GM23338 (cell line): Measurements from ENCODE around the gene CACNA2D2. TPM values are rescaled to one million over a fixed set of nuclear protein-coding genes. Genes with fewer than 3 reads are reported as not detected.

Source experiments
- ATAC-seq: fragments of 200-7000 bp; cut with Tn5 transposase; 3 replicates; pipeline ENCODE4 v1.9.1; 2020
- DNase-seq: peaks from one replicate; pipeline ENCODE4 v3.0.0-alpha.2; 2015; ENCODE audit warnings: low spot score
- H2AFZ ChIP-seq: fragments of 200-600 bp; sonication (generic); 2 replicates; pipeline ENCODE4 v1.8.0; 2016; ENCODE audit warnings: antibody characterized with exemption, mild to moderate bottlenecking, moderate library complexity
- H3F3A ChIP-seq: fragments of 200-600 bp; sonication (generic); replicated peaks from 2 replicates; pipeline ENCODE4 v1.8.0; 2017; ENCODE audit warnings: antibody characterized with exemption, mixed run types, low read depth
- H3K27ac ChIP-seq: fragments of 200-600 bp; sonication (generic); 2 replicates; pipeline ENCODE4 v1.6.1; 2016; ENCODE audit warnings: low read depth
- H3K27me3 ChIP-seq: fragments of 200-600 bp; sonication (generic); 2 replicates; pipeline ENCODE4 v1.8.0; 2016; ENCODE audit warnings: mild to moderate bottlenecking, mixed run types, moderate library complexity; ENCODE audit not compliant: insufficient read depth
- H3K36me3 ChIP-seq: fragments of 200-600 bp; sonication (generic); 2 replicates; pipeline ENCODE4 v1.8.0; 2016; ENCODE audit warnings: mild to moderate bottlenecking; ENCODE audit not compliant: insufficient read depth
- H3K4me1 ChIP-seq: fragments of 200-600 bp; sonication (generic); 2 replicates; pipeline ENCODE4 v1.8.0; 2016; ENCODE audit warnings: mild to moderate bottlenecking, moderate library complexity; ENCODE audit not compliant: insufficient read depth
- H3K4me2 ChIP-seq: fragments of 200-600 bp; sonication (generic); 2 replicates; pipeline ENCODE4 v1.7.1; 2017; ENCODE audit warnings: mixed run types
- H3K4me3 ChIP-seq: fragments of 200-600 bp; sonication (generic); 2 replicates; pipeline ENCODE4 v1.6.1; 2016; ENCODE audit warnings: mixed run types
- H3K79me2 ChIP-seq: fragments of 200-600 bp; sonication (generic); replicated peaks from 2 replicates; pipeline ENCODE4 v1.8.0; 2017; ENCODE audit warnings: mild to moderate bottlenecking; ENCODE audit not compliant: insufficient read depth
- H3K9me2 ChIP-seq: fragments of 200-600 bp; sonication (generic); 2 replicates; pipeline ENCODE4 v1.8.0; 2017; ENCODE audit not compliant: insufficient read depth
- H4K20me1 ChIP-seq: fragments of 200-600 bp; sonication (generic); replicated peaks from 2 replicates; pipeline ENCODE4 v1.8.0; 2017; ENCODE audit warnings: mild to moderate bottlenecking; ENCODE audit not compliant: insufficient read depth
- H3K27ac Mint-ChIP-seq: 2 replicates; pipeline ENCODE4 v1.8.0; 2020; ENCODE audit warnings: inconsistent platforms, mild to moderate bottlenecking, moderate library complexity, mixed read lengths
- H3K27me3 Mint-ChIP-seq: 3 replicates; pipeline ENCODE4 v1.8.0; 2022; ENCODE audit warnings: low read depth, mild to moderate bottlenecking, moderate library complexity, mixed read lengths, inconsistent platforms; ENCODE audit not compliant: insufficient read depth, poor library complexity
- H3K36me3 Mint-ChIP-seq: 3 replicates; pipeline ENCODE4 v1.8.0; 2021; ENCODE audit warnings: low read depth, mild to moderate bottlenecking, inconsistent platforms, moderate library complexity, mixed read lengths
- H3K4me1 Mint-ChIP-seq: 3 replicates; pipeline ENCODE4 v1.8.0; 2020; ENCODE audit warnings: mild to moderate bottlenecking, inconsistent platforms, mixed read lengths
- H3K4me3 Mint-ChIP-seq: 3 replicates; pipeline ENCODE4 v1.8.0; 2021; ENCODE audit warnings: moderate library complexity, mild to moderate bottlenecking, inconsistent platforms, mixed read lengths
- H3K9me3 Mint-ChIP-seq: 3 replicates; pipeline ENCODE4 v1.8.0; 2020; ENCODE audit warnings: moderate library complexity, mild to moderate bottlenecking, inconsistent platforms, mixed read lengths
- CTCF ChIP-seq, 2 experiments: fragments of 200-600 bp in 1 of 2; sonication (generic) in 1 of 2; conservative IDR thresholded peaks; 2 replicates each; pipeline versions ENCODE4 v1.5.1 to v1.6.1; 2016 to 2017; ENCODE audit warnings: antibody characterized with exemption in 2 of 2, low read depth in 2 of 2, mild to moderate bottlenecking in 2 of 2, moderate library complexity in 1 of 2
- EZH2 ChIP-seq: fragments of 200-600 bp; sonication (generic); IDR thresholded peaks from one replicate; pipeline ENCODE4 v1.8.0; 2017; ENCODE audit warnings: antibody characterized with exemption, mild to moderate bottlenecking, low read depth; ENCODE audit not compliant: unreplicated experiment
- EZH2phosphoT487 ChIP-seq: fragments of 200-600 bp; sonication (generic); IDR thresholded peaks from one replicate; pipeline ENCODE4 v1.8.1; 2018; ENCODE audit warnings: antibody characterized with exemption; ENCODE audit not compliant: unreplicated experiment
- JUNB ChIP-seq: IDR thresholded peaks from one replicate; pipeline ENCODE4 v1.6.1; 2016; ENCODE audit warnings: antibody characterized with exemption; ENCODE audit not compliant: unreplicated experiment
- STAT1 ChIP-seq: IDR thresholded peaks from one replicate; pipeline ENCODE4 v1.6.1; 2016; ENCODE audit warnings: antibody characterized with exemption; ENCODE audit not compliant: unreplicated experiment
- polyA plus RNA-seq: library from polyadenylated mRNA; unstranded; fragments of >200 nt; fragmentation: Nextera tagmentation; extraction: Ambion mirVana; gene quantifications from 2 replicates; pipeline ENCODE4 v1.2.1, GENCODE V29; 2016
- total RNA-seq: library from RNA; depleted of rRNA; stranded (reverse); fragments of >200 nt; shearing (Covaris generic); gene quantifications from 2 replicates; pipeline ENCODE4 v1.2.3, GENCODE V29; 2014

Gene CACNA2D2
- total and polyA plus RNA-seq, 2 experiments from 2014 or later: 4.7 to 11.4 TPM

DNA sequence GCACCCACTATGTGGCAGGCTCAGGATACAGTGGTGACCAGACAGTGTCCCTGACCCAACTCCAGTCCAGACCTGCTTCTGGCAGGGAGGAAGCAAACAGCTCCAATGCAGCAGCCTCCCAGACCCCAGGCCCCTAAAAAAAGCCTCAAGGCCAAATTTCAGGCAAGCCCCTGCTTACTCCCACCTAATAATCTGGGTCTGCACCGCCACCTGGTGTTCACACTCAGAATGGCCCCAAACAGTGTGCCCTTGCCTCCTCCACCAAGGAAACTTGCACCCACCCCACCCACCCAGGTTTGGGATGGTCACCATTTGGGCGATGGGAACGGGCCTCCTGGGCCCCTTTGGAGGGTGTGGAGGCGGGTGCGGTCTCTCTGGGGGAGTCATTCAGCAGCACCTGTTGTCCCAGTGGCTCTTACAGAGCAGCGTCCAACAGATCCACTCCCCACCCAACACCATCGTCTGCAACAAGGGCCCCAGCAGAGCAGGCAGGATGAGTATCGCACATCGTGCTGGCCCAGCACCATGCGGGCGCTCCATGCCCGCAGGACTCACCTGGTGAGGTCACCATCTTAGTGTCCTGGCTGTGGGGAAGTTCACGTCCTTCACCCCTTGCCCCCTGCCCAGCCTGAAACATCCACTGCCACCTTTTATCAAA, 46.8 kb upstream of the CACNA2D2 start:
- Histone ChIP-seq H3K27ac (no peak overlapping the region), H3K9me2 (no peaks in the 10 kb centered on the region), H3K4me2 (no peak overlapping the region), H3K79me2 (no peaks in the 10 kb centered on the region), H3K27me3 (no peaks in the 10 kb centered on the region), H3F3A (no peaks in the 10 kb centered on the region), H3K4me3 (no peak overlapping the region), H2AFZ (peak overlapping the region; percentile 16; the same call in 1 of the 2 replicates), H3K36me3 (no peaks in the 10 kb centered on the region), H4K20me1 (no peaks in the 10 kb centered on the region), H3K4me1 (peaks cover 7% of the 10 kb centered on the region; the same call in 1 of the 2 replicates)
- Mint-ChIP-seq H3K27ac (no peak overlapping the region), H3K4me1 (peaks cover 7% of the 10 kb centered on the region; the same call in 2 of the 3 replicates), H3K27me3 (peaks cover 12% of the 10 kb centered on the region), H3K36me3 (no peaks in the 10 kb centered on the region), H3K4me3 (no peak overlapping the region), H3K9me3 (no peaks in the 10 kb centered on the region)
- TF ChIP-seq EZH2phosphoT487 (no peak), EZH2 (no peak), STAT1 (no peak), JUNB (no peak), CTCF (conservative IDR thresholded peaks at IDR 0.05; ENCODE audit: low read depth in 2 of 2) (peak; percentile 54 to 93)
- DNase-seq: peak; percentile 89
- ATAC-seq: peak; percentile 82

DNA sequence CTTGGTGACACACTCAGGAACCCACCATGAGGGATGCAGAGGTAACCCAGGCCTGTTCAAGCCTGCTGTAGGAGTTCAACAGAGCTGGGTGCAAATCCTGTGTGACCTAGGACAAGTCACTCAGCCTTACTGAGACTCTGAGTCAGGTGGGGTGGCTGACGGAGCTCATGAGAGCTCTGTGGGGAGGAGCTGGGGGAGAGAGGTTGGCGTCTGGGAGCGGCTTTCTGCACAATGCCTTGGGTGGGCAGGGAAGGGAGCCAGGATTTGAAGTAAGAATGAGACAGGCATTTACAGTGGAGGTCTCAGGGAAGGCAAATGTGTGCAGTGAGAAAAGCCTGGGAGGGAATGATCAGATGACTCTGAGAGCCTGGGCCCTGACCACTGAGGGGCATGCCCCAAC, 45.8 kb upstream of the CACNA2D2 start:
- Histone ChIP-seq H3K9me2 (no peaks in the 10 kb centered on the region), H3K4me1 (peaks cover 7% of the 10 kb centered on the region; the same call in 1 of the 2 replicates), H3K27ac (no peak overlapping the region), H4K20me1 (no peaks in the 10 kb centered on the region), H3K27me3 (no peaks in the 10 kb centered on the region), H3K79me2 (no peaks in the 10 kb centered on the region), H2AFZ (no peak overlapping the region), H3K4me2 (no peak overlapping the region), H3K4me3 (no peak overlapping the region), H3K36me3 (no peaks in the 10 kb centered on the region), H3F3A (no peaks in the 10 kb centered on the region)
- no peaks in the 10 kb centered on the region for H3K36me3 Mint-ChIP-seq
- DNase-seq: no peak
- no peak for ATAC-seq
- TF ChIP-seq EZH2phosphoT487: no peak
- no peak for TF ChIP-seq JUNB
- peaks cover 8% of the 10 kb centered on the region for H3K27me3 Mint-ChIP-seq
- H3K4me3 Mint-ChIP-seq: no peak overlapping the region
- no peak overlapping the region for H3K27ac Mint-ChIP-seq
- peaks cover 10% of the 10 kb centered on the region for H3K4me1 Mint-ChIP-seq
- no peaks in the 10 kb centered on the region for H3K9me3 Mint-ChIP-seq

DNA sequence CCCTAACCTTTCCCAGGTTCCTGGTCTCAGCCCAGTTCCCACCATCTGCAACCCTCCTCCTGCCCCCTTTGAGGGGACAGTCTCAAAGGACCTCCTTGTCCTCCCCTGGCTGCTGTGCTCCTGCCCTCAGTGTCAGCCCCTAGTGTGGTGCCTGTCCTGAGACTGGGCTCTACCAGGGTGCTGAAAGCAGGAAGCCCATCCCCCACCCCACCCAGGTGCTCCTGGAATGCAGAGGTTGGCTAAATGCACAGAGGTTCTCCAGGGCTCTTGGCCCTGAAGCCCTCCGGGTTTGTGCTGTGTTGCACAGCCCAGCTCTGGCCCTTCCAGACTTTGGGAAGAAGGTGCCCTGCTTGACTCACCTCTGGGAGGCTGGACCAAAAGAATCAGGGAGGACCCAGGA, 42.3 kb upstream of the CACNA2D2 start:
- no peaks in the 10 kb centered on the region for H3K27me3 ChIP-seq
- Mint-ChIP-seq H3K4me3 (no peak overlapping the region), H3K27ac (peak overlapping the region; percentile 62; the same call in 1 of the 2 replicates), H3K36me3 (no peaks in the 10 kb centered on the region), H3K27me3 (peaks cover 5% of the 10 kb centered on the region), H3K9me3 (no peaks in the 10 kb centered on the region), H3K4me1 (peaks cover 10% of the 10 kb centered on the region)
- DNase-seq (peak; percentile 52), ATAC-seq (peak; percentile 15)
- no peaks in the 10 kb centered on the region for H3K36me3 ChIP-seq
- H3K27ac ChIP-seq: no peak overlapping the region
- H3K4me2 ChIP-seq: peak overlapping the region; percentile 60
- H3K79me2 ChIP-seq: no peaks in the 10 kb centered on the region
- peaks cover 7% of the 10 kb centered on the region; the same call in 1 of the 2 replicates for H3K4me1 ChIP-seq
- H3K4me3 ChIP-seq: no peak overlapping the region
- TF ChIP-seq CTCF (conservative IDR thresholded peaks at IDR 0.05; ENCODE audit: low read depth in 2 of 2): no peak
- H4K20me1 ChIP-seq: no peaks in the 10 kb centered on the region
- no peaks in the 10 kb centered on the region for H3F3A ChIP-seq
- no peaks in the 10 kb centered on the region for H3K9me2 ChIP-seq
- H2AFZ ChIP-seq: peak overlapping the region; percentile 69
